Activated CD4-positive, CD25-positive, alpha-beta regulatory T cell treated with anti-CD3 and anti-CD28 coated beads, Interleukin-2, amount 50 U/mL, for 72 hours (primary cell): ENCODE results near the gene ABR.
"Not testable (repeated sequence)": the region's sequence is repeated elsewhere in the genome, so short reads cannot be mapped to it uniquely, and the experiment has no call there.

Source experiments
- DNase-seq: peaks from one replicate; pipeline ENCODE4 v3.0.0; 2021

The ABR gene

DNA sequence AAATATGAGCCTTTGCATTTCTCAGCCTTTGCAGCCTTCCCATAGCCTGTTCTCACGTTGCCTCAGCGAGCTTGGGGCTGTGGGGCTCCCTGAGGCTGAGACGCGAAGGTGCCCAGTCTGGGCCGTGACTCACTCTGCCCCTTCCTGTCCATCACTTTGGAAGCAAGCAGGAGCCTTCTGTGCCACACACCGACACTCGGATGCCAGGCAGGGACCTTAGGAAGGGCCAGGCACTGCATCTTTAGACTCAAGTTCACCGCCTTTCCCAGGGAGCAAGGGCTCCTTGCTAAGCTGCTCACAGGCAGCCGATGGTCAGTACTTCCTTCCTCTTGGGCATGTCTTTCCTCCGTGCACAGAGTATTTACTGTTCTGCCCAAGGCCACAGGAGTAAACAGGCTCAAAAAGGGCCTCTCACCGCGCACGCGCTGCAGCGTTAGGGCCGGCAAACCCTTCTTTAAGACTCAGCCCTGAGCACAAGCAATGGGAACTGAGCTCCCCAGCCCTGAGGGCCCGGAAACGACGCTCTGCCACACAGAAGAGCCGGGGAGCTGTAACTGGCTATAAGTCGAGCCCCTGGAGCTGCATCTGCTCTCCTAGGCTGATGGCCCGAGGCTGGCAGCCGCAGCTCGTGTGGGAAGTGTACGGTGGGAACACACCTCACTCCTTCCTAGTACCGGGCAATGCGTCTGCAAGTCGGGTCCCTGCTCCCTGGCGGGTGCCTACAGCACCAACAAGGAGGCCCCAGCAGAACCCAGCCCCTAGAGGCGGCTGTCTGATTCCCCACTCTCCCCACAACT is 175.6 kb downstream of the ABR start:
- DNase-seq = no peak

DNA sequence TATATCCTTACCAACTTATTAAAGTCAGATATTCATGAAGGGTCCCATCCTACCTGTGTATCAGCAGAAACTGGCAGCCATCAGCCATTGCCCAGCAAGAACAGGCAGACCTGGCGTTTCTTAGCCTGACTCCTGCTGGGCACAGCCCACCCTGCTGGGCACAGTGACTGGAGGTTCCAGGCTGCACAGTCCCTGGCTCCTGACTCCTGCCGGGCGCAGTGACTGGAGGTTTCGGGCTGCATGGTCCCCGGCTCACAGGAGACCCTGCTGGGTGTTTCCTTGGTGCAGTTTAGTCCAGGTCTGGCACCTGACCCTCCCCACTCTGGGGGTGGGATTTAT is 176.2 kb downstream of the ABR start:
- no peak for DNase-seq

DNA sequence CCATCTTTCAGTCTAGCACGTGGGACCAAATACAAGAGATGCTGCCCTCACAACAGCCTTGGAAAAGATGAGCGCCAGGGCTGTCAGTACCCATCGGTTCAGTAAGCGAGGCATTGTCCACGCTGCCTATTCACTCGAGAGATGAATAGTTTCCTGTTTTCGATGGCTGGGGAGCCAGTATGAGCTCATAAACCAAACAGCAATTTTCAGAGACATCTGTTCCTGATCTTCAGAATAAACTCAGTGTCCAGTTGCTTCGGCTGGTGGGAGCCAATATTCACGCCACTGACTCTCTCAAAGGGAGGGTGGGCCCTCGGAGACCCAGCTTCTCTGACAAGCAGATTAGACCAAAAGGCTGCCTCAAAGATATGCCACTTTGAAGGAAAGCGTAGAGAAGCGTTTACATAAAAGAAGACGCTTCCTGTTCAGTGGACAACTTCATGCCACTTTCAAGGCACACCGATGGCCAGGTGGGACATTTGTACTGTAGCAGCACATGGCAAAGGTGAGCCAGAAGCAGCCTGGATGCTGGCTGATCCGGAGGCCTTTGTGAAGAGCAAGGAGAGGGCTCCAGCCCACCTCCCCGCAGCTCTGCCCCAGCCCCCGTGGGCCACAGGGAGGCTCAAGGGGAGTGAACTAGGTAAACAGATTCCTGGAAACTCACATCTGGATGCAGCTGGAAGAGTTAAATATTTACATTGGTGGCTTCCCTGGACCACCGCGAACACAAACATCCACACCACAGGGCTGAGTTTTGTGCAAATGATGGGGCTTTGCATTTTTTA is 176.8 kb downstream of the ABR start:
- DNase-seq = no peak

DNA sequence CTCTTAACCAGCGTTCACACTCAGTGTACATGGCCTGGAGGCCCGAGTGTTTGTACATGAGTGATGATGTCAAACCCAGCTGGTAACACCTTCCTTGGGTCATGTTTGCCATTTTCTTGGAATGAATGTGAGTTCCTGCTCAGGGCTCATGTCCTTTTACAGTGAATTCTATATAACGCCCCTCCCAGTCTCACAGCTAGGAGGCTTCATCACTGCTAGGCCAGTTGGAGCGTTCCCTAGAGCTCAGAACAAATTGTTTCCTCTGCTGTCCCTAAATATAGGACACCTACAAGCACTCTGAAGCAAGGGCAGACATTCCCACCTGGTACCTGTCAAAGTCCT is 177.4 kb downstream of the ABR start:
- no peak for DNase-seq

DNA sequence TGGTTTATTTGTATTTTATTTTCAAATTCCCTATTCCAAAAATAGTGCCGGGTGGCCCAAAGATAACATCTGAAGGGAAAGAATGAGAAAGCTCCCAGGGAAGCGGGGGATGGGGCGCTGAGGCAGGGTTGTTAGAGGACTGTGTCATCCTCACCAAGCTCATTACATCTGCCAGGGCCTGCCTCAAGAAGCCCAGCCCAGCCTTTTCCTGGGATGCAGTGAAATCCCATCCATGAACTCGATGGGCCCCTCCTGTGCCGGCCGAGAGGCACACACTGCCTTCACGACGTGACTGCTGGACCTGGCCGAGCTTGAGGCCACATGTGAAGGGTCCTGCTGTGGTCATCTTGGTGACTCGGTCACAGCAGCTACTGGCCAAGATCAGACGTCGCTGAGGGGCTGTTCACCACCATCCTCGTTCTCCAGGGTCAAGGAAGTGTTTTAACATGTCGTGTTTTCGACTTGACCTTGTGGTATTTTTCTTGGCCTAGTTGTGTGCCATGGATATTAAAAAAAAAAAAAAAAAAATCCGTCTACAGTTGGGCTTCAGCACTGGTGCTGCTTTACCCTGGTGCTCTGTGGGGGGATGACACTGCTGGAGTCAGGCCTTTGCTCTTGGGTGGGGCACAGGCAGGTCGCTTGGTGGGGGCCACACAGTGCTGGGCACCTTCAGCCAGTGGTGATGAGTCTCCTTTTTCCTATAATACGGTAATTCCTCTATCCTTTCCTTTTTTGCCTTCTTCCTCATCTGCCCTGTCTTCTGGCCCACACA is 178.0 kb downstream of the ABR start:
- no peak for DNase-seq

DNA sequence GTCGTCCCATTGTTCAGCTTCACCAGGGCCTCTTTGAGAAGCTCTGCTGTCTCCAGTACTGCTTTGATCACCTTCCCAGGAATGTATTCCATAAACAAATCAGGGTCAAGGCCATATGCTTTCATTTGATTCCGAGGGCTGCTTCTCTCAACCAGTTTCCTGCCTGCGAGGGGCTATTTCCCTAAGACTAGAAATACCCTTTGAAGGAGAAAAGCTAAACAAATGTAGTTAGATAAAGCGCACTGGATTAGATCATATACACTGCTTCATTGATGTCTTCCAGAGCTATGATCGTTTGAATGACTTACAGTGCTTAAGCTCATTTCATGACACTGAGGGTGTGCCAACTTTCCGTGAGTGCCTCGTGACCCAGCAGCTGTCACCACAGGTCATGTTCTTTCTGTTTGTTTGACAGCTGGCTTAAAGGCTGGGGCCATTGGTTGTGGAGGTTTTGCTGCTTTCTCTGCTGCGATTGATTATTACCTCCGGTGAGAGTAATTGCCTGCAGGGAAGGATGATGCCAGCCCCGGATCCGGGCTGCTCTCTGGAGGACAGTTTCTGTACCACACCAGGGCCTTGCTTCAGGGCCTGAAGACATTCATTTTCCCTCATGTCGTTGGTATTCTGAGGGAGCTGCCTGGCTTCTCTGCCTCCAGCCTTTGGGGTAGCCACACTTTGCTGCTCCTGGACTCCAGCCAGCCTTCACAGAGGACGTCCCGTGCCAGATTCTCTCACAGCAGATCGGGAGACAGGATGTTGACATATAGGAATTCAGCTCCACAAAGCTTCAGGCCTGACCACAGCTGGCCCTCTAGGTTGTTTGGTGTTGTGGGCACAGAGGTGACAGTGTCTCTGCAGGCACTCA is 179.0 kb downstream of the ABR start:
- DNase-seq = no peak

DNA sequence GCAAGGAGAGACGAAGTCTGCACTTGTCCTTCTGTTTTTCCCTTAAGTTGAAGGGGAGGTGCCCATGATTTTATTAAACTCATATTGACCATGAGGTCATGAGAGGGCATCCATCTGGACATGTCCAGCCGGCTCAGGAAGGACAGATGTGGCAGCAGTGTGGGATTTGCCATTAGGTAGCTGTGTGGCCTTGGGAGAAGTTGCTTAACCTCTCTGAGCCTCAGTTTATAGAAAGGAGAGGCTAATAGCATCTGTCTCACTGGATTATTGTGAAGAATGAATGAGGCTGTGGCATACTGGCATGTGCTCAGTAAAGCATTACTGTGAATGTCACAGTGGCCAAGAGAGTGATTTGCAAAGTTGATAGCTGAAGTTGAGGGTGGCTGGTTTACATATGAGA is 181.7 kb downstream of the ABR start:
- no peak for DNase-seq

DNA sequence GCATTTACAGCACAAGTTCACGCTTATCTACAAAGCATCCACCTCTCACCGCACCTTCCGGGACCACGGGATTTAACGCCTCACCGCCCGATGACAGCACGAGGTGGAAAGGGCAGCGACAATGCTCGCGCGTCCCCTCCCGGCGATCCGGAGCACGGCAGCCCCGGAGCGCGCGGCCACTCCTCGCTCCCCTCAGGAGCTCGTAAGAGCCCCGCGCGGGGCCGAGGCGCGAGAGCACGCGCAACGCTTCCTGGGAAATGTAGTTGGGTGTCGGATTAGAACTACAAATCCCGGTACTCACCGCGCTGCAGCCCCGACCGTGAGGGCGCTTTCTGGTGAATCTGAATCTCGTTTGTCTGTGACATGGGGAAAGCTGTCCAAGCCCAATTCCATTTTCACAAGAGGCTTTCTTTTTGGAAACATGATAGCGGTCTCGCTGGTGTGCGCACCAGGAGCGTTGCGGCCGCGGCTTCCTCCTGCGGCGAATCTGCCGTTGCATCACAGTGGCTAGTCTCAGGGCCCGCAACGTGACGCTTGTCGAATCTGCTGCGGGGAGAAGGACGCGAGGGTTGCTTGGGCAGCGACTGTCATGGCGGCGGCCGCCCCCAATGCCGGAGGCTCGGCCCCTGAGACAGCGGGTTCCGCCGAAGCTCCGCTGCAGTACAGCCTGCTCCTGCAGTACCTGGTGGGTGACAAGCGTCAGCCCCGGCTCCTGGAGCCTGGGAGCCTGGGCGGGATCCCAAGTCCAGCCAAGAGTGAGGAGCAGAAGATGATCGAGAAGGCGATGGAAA is 183.0 kb downstream of the ABR start, which contains the start of gene TIMM22:
TSS of gene TIMM22 (plus strand) at position 576 of the 791 bp plus-strand sequence. CDS start at position 590, 14 bp downstream.
- peak; percentile 91 for DNase-seq

DNA sequence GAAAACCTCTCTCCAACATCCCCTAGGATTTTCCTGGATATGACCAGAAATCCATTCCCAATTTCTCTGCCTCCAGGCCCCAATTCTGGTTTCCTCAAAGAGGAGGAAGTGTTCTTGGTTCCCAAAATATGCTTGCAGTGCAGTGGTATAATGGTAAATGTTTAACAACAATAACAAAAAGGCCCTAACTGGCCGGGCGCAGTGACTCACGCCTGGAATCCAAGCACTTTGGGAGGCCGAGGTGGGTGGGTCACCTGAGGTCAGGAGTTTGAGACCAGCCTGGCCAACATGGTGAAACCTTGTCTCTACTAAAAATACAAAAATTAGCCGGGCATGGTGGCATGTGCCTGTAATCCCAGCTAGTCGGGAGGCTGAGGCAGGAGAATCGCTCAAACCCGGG is 184.5 kb downstream of the ABR start:
- DNase-seq = not testable (repeated sequence)

DNA sequence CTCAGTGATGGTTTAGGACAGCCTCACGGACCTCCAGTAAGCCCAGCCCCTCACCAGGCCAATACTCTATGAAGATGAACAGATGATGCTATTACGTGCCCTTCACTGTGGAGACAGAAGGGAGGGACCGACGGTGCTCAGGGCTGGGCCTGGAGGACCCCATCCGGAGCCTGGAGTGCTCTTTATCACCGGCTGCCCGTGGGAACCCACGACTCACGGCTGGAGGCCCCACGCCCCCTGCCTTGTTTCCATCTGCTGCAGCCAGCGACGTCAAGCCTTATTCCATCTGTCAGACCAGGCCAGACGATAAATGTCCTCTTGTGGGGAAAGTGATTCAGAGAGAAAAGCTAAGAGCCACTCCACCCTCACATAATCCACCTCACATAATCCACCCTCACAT is 186.8 kb downstream of the ABR start:
- no peak for DNase-seq

DNA sequence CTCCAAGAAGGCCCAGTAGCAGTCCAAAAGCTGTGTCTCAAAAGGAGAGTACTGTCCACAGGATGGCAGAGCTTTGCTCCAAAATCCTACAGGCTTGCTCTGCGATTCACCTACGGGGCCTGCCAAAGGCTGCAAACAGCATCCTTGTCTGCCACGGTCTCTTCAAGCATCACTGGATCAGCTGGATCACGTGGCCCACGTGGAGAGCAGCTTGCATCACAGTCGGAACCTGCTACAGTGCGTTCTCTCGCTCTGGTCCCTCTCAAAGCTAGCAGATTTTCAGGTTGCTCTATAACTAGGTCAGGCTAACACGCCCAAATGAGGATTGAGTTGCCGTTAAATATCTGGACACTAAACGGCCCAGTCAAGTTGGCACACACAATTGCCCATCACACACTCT is 191.2 kb downstream of the ABR start:
- no peak for DNase-seq

DNA sequence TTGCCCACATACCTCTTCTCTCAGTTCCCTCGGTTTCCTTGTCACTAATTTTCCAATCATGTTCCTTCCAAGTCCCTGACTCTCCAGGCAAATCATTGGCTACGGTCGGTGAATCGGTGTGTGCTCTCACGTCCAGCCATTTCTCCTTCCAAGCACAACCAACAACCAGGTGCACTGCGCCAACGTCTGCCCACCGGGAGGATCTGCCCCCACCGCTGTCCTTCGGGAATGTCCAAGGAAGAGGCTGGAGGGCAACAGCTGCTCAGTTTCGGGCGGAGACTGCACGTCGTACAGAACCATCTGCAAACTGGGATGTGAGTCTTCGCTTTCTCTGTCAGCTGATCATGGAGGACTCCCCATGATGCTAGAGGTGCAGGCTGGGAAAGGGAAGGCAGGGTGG is 191.8 kb downstream of the ABR start:
- DNase-seq = no peak

DNA sequence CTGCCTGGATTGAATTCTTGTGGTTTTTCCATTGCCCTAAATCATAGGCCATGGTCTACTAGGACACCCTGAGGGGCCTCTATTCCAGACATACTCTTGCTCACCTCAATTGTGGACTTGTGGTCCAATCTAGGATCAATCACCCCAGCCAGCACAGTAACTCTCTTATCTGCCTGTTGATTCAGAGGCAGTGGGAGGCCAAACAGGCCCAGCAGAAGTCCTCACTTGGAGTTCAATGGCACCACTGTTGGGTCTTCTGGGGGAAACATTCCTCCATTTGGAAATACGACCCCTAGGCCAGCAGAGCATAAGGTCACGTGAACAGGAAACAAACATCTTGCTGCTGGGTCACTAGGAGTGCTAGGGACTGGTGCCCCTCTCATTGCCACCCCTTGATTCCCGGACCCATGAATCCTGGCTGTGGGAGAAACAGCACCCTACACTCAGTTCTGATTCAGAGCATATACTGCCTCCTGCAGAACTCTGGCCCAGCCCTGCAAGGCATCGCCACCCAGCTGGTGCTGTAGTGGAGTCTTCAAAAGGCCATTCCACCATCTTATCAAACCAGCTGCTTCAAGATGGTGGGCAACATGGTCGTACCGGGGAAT is 193.4 kb downstream of the ABR start:
- DNase-seq = no peak

DNA sequence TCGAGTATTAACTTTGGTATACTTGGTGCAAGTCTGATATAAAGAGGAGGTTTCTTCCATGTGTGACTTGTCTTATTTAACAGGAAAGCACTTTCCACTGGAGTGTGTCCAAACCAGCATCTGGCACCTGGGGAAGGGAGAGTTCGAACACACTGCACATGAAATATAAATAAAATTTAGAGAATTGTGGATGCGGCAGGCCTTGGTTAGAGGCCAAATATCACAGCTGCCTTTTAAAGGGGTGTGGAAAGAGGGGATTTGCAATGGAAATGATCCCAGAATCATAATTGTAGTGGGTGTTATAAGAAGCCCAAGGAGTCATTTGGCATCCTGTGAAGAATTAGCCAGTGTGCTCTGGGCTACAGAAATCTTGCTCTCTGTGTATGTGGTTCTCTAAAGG is 195.9 kb downstream of the ABR start:
- no peak for DNase-seq

DNA sequence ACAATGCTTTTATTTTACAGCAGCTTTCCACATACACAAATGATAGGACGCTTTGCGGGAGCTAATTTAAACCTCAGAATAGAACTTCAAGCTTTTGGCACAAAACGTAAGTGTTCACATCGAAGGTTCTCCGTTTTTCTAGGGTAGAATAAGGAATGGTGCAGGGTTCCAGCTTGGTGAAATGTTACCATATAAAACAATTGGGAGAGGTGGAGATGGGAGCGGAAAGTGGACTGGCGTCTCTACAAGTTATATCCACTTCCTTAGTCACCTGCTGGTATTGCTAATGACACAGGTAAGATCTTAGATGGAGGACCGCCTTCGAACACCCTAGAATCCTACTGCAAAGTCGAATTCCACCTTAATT is 198.5 kb downstream of the ABR start:
- no peak for DNase-seq

DNA sequence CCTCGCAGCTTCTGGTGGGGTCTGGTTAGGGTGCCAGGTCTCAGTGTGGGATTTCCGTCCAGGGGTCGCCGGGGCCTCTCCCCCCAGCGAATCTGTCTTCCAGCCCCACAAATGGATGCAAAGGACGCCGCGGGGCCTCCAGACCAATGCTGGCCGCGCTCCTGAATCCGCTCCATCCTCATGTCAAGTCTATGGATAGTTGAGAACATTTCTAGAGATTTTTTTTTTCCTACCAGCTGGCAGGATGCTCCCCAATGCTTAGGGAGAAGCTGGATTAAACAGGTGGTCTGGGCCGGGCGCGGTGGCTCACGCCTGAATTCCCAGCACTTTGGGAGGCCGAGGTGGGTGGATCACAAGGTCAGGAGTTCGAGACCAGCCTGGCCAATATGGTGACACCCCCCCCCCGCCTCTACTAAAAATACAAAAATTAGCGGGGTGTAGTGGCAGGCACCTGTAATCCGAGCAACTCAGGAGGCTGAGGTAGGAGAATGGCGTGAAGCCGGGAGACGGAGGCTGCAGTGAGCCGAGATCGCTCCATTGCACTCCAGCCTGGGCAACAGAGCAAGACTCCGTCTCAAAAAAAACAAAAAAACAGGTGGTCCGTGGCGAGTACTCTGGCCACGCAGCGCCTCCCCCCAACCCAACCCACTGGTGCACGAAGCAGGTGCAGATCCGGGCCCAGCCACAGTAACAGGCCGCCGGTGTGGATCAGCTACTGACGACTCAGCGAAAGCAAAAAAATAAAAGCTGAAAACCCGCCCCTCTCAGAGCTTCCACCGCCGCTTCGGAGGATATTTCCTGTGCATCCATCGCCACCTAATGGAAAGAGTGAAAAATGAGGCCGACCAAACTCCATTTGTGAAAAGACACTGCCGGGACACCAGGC is 199.1 kb downstream of the ABR start:
- peak; percentile 58 for DNase-seq

DNA sequence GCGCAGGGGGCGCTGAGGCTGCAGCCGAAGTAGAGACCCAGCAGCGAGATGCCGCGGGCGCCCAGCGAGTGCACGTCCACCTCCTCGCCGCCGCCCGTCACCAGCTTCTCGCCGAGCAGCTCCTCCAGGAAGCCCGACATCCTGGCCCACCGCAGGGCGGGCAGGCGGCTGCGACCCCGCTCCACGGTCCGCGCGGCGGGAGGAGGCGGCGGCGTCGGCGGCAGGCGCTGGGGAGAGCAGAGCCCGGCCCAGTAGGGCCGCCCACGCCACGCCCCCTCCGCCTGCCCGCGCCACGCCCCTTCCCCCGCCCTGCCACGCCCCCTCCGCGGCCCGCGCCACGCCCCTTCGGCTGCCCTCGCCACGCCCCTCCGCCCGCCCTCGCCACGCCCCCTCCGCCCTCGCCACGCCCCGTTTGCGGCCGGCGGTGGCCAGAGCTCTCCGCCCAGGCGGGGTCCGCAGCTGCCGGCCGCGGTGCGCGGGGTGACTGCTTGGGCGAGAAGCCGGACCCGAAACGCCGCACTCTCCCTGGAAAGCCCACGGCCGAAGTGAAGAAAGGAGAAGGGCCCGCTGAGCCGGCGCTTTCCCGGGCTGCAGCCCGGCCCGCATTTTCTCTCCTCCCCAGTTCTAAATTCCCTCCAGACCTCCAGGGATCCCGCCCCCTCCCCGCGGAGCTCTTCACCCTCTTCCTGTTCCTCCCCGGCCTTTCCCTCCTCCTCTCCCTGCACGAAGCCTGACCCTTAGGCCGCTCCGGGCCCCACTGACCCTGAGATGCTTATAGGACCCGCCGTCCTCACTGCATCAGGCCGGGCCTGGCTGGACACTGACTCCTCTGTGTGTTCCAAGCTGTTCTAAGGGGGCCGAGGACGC is 200.0 kb downstream of the ABR start, which contains the start of gene NXN:
TSS of gene NXN (minus strand) at position 238 of the 867 bp plus-strand sequence.
- DNase-seq = peak; percentile 92

DNA sequence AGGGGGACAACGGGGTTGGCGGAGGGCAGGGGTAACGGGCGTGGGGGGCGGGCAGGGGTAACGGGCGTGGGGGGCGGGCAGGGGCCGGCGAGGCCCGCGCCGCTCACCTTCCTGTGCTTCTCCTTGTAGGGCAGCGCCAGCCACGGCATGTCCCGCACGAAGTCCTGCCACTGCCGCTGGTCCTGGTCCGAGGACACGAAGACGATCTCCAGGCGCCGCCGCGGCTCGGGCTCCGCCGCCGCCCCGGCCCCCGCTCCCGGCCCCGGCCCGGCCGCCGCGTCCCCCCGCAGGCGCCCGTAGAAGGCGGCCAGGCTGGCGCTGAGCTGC is 200.6 kb downstream of the ABR start:
- DNase-seq = no peak
